ENCODE results near the gene RAE1. TPM values are rescaled to one million over a fixed set of nuclear protein-coding genes. Genes with fewer than 3 reads are reported as not detected.

Gene RAE1
- total and polyA plus RNA-seq, 2 donors (not counting 3 experiments of a cell fraction or from before 2014, with no cell fraction given) = 34.1 to 55.8 TPM

GRCh38 chr20:57342829-57343228, 8.2 kb upstream of the RAE1 start:
- FAIRE-seq (no peak), DNase-seq (ENCODE audit: low read depth, low spot score) (no peak)
- Histone ChIP-seq H4K20me1 (replicated peaks; ENCODE audit: control insufficient read depth, extremely low read depth, insufficient read depth, low read length) (no peaks in the 10 kb centered on the region), H3K4me1 (ENCODE audit: control insufficient read depth, extremely low read depth, insufficient read depth, low read length) (no peaks in the 10 kb centered on the region), H3K4me2 (ENCODE audit: insufficient read depth, low read length) (no peak overlapping the region), H2AFZ (ENCODE audit: low read depth, low read length) (no peak overlapping the region), H3K36me3 (ENCODE audit: control insufficient read depth in 2 of 2, extremely low read depth in 1 of 2, insufficient read depth in 2 of 2, low read length in 2 of 2) (no peaks in the 10 kb centered on the region), H3K27me3 (ENCODE audit: control insufficient read depth in 2 of 2, insufficient read depth in 2 of 2, low read length in 2 of 2) (peaks cover 2 to 23% of the 10 kb centered on the region in 2 experiments), H3K4me3 (replicated peaks in 1 of 3; ENCODE audit: insufficient read depth in 1 of 3, low read depth in 1 of 3, low read length in 3 of 3) (no peak overlapping the region), H3K9ac (replicated peaks; ENCODE audit: extremely low read depth, insufficient read depth, low read length) (no peak overlapping the region), H3K9me3 (replicated peaks; ENCODE audit: control insufficient read depth, insufficient read depth, low read length) (no peaks in the 10 kb centered on the region), H3K79me2 (ENCODE audit: control insufficient read depth, insufficient read depth, low read length) (no peaks in the 10 kb centered on the region), H3K27ac (ENCODE audit: insufficient read depth, low read depth, low read length) (no peak overlapping the region), H3K9me1 (replicated peaks; ENCODE audit: control insufficient read depth, extremely low read depth, insufficient read depth, low read length) (no peaks in the 10 kb centered on the region)
- ChIA-PET CTCF (interaction anchor here (0.9 to 1.0 kb wide), 2 partner anchors 251 to 793 kb away, joined by 3 to 4 read pairs; no protein-coding TSS in a partner anchor), POLR2A (no interaction called here)
- no TSS peak for BruUV-seq (replicated peaks)
- intact Hi-C loops (cut with micrococcal nuclease) = no loop called here
- dilution Hi-C loops (cut with MboI; ENCODE audit: extremely low pct_ligation_motif_present, low sequenced_read_pairs) = no loop called here
- TF ChIP-seq POLR2A (IDR thresholded peaks at IDR 0.05; ENCODE audit: low read depth, low read length) (no peak), POLR2AphosphoS5 (IDR thresholded peaks at IDR 0.05; ENCODE audit: insufficient read depth, low read depth, low read length) (no peak), GATA2 (IDR thresholded peaks at IDR 0.05; ENCODE audit: insufficient read depth, insufficient read length, low read depth, low read length) (no peak), JUN (IDR thresholded peaks at IDR 0.05; ENCODE audit: borderline replicate concordance, insufficient read depth, insufficient read length, low read depth) (no peak), EZH2 (IDR thresholded peaks at IDR 0.05; ENCODE audit: borderline replicate concordance, low read depth, low read length, severe bottlenecking) (no peak), MYC (IDR thresholded peaks at IDR 0.05; ENCODE audit: low read depth, low read length) (no peak), FOS (IDR thresholded peaks at IDR 0.05; ENCODE audit: borderline replicate concordance, insufficient read depth, low read length) (no peak), CTCF (IDR thresholded peaks at IDR 0.05; ENCODE audit: extremely low read depth in 1 of 2, insufficient read depth in 1 of 2, low read depth in 1 of 2, low read length in 2 of 2) (no peak)
- TF ChIP-seq, protein P1, sequence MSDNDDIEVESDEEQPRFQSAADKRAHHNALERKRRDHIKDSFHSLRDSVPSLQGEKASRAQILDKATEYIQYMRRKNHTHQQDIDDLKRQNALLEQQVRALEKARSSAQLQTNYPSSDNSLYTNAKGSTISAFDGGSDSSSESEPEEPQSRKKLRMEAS (IDR thresholded peaks at IDR 0.05; ENCODE audit: insufficient read depth, insufficient read length) = no peak
